ENCODE measurements around the gene SLC26A4.

SLC26A4 gene

DNA sequence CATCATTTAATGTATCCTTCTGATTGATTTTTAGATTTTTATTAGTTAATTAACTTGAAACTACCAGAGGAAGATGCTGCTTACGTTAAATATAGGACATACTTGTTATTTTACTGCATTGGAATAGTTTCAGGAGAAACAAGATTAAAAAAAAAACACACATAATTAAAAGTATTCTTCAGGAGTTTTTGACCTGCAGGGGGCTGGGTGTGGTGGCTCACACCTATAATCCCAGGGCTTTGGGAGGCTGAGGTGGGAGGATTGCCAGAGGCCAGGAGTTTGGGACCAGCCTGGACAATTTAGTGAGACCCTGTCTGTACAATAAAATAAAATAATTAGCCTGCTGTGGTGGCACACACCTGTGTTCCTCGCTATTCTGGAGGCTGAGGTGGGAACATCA, 94.0 kb downstream of the SLC26A4 start:
- DNase-seq = no peak

DNA sequence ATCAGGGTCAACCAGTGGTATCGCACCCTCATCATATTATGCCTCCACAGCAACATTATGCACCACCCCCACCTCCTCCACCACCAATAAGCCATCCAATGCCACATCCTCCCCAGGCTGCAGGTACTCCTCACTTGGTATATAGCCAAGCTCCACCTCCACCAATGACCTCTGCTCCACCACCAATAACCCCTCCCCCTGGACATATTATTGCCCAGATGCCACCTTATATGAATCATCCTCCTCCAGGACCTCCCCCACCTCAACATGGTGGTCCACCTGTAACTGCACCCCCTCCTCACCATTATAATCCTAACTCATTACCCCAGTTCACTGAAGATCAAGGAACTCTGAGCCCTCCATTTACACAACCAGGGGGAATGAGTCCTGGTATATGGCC, 98.0 kb downstream of the SLC26A4 start:
- DNase-seq = no peak

DNA sequence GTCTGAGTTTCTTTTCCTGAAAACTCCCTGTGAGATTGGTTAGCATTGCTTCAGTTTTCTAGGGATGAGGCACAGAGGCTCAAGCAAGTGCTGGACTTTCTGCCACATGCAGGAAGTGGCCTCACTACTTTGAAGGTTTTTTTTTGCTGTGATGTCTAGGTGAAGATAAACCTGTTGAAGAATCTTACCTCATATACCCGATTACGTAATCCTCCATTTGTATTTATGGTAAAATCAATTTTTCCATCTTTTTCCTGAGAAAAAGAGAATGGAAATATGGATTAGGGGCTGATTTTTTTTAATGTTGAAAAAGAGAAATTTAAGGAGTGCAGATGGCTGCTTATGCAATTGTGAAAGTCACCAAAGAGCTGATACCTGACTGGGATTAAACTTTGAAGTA, 106.8 kb downstream of the SLC26A4 start:
- no peak for DNase-seq

Data from MV-4-11 (cell line).